RWPE1 (cell line): Measurements from ENCODE around the gene SLC26A9.

ENCODE experiments used
- CTCF ChIA-PET: fragments of 350-600 bp; sonication (Branson Sonifier 250); formaldehyde crosslinking; extraction: SDS; loops from one replicate; lab custom pipeline; 2021; lab: Yijun Ruan, JAX
- POLR2A ChIA-PET: fragments of 400-600 bp; formaldehyde crosslinking; extraction: SDS; loops from one replicate; lab custom pipeline; 2020; ENCODE audit warnings: antibody characterized with exemption; ENCODE audit not compliant: low non-redundant PET; lab: Yijun Ruan, JAX
- DNase-seq: peaks from one replicate; pipeline ENCODE4 v3.0.0; 2012; ENCODE audit warnings: low spot score
- H3K27ac ChIP-seq: fragments of 450-650 bp; 2 replicates; pipeline ENCODE4 v1.5.1; 2017
- TF ChIP-seq, protein P1 (sequence below): fragments of 450-650 bp; conservative IDR thresholded peaks from 2 replicates; pipeline ENCODE4 v1.5.1; 2017; ENCODE audit warnings: low read depth, mild to moderate bottlenecking

Gene SLC26A9

DNA sequence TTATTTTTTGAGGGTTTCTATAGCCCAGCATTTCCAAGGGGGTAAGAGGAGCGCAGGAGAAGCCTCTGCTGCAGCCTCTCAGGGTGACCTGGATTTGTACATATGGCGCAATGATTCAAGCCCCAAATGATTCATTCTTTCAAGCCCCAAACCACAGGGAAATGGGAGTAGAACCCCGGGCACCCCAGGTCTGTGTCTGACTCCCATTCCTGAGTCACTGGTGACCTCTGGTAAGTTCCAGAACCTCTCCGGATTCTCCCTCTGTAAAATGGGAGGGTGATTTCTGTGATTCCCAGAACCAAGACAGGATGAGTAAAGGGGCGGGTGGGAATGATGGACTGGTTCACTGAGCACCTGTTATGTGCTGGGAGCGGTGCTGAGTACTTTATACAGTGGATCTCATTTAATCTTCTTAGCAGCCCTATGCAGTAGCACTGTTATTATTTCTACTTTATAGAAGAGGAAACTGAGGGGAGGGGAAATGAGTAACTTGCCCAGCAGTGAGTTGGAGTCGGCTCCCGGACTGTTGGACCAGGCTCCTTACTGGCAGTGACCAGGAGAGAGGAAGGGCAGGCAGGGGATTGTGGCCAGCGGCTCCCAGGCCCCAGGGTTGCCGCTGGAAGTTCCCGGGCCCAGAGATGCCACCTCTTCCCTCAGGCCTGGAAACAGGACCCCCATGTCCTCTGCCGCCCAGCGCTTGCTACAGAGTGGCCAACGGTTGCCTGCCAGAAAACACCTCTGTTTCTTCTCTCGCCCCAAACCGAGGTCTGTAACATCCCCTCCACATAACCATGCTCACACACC is 20.3 kb upstream of the SLC26A9 start:
- TF ChIP-seq, protein P1, sequence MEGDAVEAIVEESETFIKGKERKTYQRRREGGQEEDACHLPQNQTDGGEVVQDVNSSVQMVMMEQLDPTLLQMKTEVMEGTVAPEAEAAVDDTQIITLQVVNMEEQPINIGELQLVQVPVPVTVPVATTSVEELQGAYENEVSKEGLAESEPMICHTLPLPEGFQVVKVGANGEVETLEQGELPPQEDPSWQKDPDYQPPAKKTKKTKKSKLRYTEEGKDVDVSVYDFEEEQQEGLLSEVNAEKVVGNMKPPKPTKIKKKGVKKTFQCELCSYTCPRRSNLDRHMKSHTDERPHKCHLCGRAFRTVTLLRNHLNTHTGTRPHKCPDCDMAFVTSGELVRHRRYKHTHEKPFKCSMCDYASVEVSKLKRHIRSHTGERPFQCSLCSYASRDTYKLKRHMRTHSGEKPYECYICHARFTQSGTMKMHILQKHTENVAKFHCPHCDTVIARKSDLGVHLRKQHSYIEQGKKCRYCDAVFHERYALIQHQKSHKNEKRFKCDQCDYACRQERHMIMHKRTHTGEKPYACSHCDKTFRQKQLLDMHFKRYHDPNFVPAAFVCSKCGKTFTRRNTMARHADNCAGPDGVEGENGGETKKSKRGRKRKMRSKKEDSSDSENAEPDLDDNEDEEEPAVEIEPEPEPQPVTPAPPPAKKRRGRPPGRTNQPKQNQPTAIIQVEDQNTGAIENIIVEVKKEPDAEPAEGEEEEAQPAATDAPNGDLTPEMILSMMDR = no peak
- ChIA-PET CTCF (interaction anchor here (0.8 kb wide), 1 partner anchor 45 kb away, joined by 4 read pairs; no protein-coding TSS in a partner anchor), POLR2A (no interaction called here)
- peak overlapping the region; percentile 87 for H3K27ac ChIP-seq
- peak; percentile 78 for DNase-seq

DNA sequence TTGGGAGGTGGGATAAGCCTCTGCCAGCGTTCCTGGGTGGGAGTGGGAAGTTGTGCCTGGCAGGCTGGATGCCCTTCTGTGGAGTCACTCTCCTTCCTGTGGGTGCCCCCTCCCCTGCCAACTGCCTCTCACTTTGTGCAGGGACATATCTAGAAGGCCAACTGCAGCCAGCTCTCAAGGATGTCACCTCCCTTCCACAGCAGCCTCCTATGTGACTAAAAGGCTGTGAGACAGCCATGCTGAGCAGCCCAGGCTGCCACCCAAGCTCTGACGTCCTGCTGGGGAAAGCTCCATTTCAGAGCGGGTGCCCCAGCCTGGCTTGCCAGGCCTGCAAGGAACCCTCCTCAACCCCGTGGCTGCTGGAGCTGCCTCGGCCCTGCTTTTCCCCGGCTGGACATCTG is 19.6 kb upstream of the SLC26A9 start:
- CTCF ChIA-PET = interaction anchor here (3.6 kb wide), 1 partner anchor 14 kb away, joined by 22 read pairs; no protein-coding TSS in a partner anchor
- no peak for DNase-seq
- POLR2A ChIA-PET = no interaction called here
- H3K27ac ChIP-seq = peak overlapping the region; percentile 87
- TF ChIP-seq, protein P1 = no peak

DNA sequence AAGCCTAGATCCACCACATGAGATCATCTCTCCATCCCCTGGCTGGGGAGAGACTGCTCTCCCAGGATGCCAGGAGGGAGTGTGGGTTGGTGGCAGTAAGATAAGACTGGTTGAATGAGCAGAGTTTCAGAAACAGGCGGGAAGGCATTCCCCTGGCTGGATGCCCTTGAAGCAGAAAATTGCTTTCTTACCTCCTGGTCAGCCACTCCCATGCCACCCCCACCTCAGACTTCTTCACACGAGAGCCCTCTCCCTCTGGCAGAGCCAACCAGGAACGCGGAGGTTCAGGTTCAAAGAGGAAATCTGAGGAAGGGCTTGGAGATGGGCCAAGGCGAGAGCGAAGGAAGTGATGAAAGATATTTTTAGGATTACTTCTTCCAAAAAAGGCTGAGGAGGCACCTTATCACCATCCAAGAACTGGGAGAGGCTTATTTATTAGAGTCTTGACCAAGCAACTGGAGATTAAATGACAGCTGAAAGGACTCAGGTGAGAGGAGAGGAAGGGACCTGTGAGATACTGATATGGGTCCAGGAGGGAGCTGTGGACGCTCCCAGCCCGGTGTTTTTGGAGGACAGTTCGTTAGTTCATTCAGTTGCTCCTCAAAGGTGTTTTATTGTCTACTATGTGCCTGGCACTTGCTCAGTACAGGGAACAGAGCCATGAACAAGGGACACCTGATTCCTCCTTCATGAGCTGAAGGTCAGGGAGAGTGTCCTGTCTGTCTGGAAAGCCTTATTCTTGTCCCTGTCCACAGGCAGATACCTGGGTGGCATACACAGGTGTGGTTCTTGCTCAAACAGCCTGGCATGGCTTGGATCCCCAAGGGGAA is 18.9 kb upstream of the SLC26A9 start:
- CTCF ChIA-PET = interaction anchor here (1.1 to 3.6 kb wide), 2 partner anchors 14 to 15 kb away, joined by 4 to 22 read pairs; no protein-coding TSS in a partner anchor
- peak overlapping the region; percentile 87 for H3K27ac ChIP-seq
- TF ChIP-seq, protein P1 = no peak
- no peak for DNase-seq
- POLR2A ChIA-PET = interaction anchor here (1.0 kb wide), 1 partner anchor 282 kb away, joined by 3 read pairs; the partner anchor contains the start of gene SLC45A3

DNA sequence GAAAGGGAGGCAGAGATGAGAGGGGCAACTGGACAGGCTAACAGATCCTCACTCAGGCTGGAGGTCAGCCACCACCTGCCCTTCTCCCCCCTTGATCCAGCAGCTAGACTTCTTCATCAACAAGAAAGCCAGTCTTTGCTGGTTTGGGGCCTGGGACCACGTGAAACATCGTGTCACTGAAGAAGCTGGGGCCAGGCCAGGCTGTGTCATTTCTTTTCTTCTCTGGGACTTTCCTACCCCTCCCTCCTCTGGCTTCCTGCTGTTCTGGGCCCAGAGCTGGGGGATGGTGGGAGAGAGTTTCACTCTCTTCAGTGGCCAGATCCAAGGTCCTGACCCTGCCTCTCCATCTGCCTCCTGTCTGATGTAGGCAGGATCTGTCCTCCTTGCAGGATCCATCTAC is 18.1 kb upstream of the SLC26A9 start:
- CTCF ChIA-PET = interaction anchor here (1.1 to 3.6 kb wide), 2 partner anchors 13 to 16 kb away, joined by 4 to 22 read pairs; no protein-coding TSS in a partner anchor
- H3K27ac ChIP-seq = peak overlapping the region; percentile 87
- TF ChIP-seq, protein P1 = no peak
- DNase-seq = no peak
- POLR2A ChIA-PET = interaction anchor here (1.0 kb wide), 1 partner anchor 281 kb away, joined by 3 read pairs; the partner anchor contains the start of gene SLC45A3

DNA sequence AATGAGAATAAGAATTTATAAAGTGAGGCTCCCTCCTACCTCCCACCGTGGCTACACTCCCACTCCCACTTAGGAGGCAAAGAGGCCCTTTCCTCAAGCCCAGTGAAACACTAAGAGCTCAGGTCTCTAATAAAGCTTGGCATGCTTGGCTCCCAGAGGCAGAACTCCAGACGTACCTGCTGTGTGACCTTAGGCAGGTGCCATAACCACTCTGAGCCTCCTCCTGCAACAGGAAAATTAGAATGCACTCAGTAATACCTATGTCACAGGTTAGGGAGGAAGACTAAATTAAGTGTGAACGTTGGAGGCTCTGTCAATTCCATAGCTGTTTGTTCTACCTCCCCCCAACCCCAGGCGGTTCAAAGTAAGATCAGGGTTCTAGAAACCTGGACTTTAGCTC is 16.5 kb upstream of the SLC26A9 start:
- DNase-seq = no peak
- H3K27ac ChIP-seq = no peak overlapping the region
- TF ChIP-seq, protein P1 = no peak
- ChIA-PET POLR2A (no interaction called here), CTCF (interaction anchor here (3.6 kb wide), 1 partner anchor 17 kb away, joined by 22 read pairs; no protein-coding TSS in a partner anchor)

DNA sequence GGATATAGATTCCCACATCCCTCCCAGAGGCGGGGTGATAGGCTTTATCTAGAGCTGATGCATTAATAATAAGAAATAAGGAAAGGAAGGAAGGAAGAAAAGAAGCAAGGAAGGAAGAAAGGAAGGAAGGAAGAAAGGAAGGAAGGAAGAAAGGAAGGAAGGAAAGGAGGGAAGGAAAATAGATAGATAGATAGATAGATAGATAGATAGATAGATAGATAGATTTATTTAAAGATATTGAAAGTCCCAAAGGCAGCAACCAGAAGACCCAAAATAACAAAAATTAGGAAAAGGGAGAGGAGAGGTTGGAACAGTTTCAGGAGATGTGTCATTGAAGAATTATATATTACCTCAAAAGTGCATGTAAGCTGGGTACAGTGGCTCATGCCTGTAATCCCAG is 12.2 kb upstream of the SLC26A9 start:
- DNase-seq = no peak
- ChIA-PET CTCF (interaction anchor here (0.6 kb wide), 1 partner anchor 33 kb away, joined by 6 read pairs; no protein-coding TSS in a partner anchor), POLR2A (interaction anchor here (0.7 kb wide), 1 partner anchor 206 kb away, joined by 3 read pairs; no protein-coding TSS in a partner anchor)
- TF ChIP-seq, protein P1 = no peak
- H3K27ac ChIP-seq = no peak overlapping the region
